Small intestine (tissue), 7 donors: ENCODE data around the gene GNB5. TPM values are rescaled to one million over a fixed set of nuclear protein-coding genes. Genes with fewer than 3 reads are reported as not detected.
A peak's percentile ranks its signal among the peaks of the same experiment; 100 is the strongest.

ENCODE experiments used
- DNase-seq, 2 donors: peaks; one replicate each; pipeline versions ENCODE4 v3.0.0 to v3.0.0-alpha.2; 2013
- FAIRE-seq: peaks from 2 replicates; lab custom pipeline; 2012; peaks lifted over from hg19 to GRCh38; lab: Jason Lieb, UNC
- H3K27ac ChIP-seq, 3 donors: one replicate each; pipeline ENCODE4 v1.5.1; 2013; ENCODE audit warnings: low read length in 2 of 3, mild to moderate bottlenecking in 2 of 3, control low read depth in 1 of 3, inconsistent platforms in 1 of 3, low read depth in 1 of 3, moderate library complexity in 1 of 3
- H3K27me3 ChIP-seq, 3 donors: one replicate each; pipeline ENCODE4 v1.6.1; 2013; ENCODE audit warnings: low read length in 3 of 3, inconsistent platforms in 1 of 3; ENCODE audit not compliant: control insufficient read depth in 3 of 3, insufficient read depth in 3 of 3
- H3K36me3 ChIP-seq, 3 donors: one replicate each; pipeline ENCODE4 v1.6.1; 2013; ENCODE audit warnings: low read length in 3 of 3, inconsistent platforms in 1 of 3, low read depth in 1 of 3, mild to moderate bottlenecking in 1 of 3, moderate library complexity in 1 of 3; ENCODE audit not compliant: control insufficient read depth in 3 of 3, insufficient read depth in 2 of 3
- H3K4me1 ChIP-seq, 3 donors: one replicate each; pipeline ENCODE4 v1.6.1; 2013; ENCODE audit warnings: low read length in 2 of 3, inconsistent platforms in 1 of 3, low read depth in 1 of 3, mild to moderate bottlenecking in 1 of 3, moderate library complexity in 1 of 3; ENCODE audit not compliant: control insufficient read depth in 3 of 3, insufficient read depth in 2 of 3
- H3K4me3 ChIP-seq, 3 donors: one replicate each; pipeline ENCODE4 v1.5.1; 2013; ENCODE audit warnings: low read length in 3 of 3, control low read depth in 1 of 3, inconsistent platforms in 1 of 3, low read depth in 1 of 3, mild to moderate bottlenecking in 1 of 3, moderate library complexity in 1 of 3
- H3K9me3 ChIP-seq, 2 donors: one replicate each; pipeline ENCODE4 v1.6.1; 2013; ENCODE audit warnings: low read depth in 1 of 2, low read length in 1 of 2; ENCODE audit not compliant: control insufficient read depth in 2 of 2, insufficient read depth in 1 of 2
- WGBS, 3 donors: extraction: QIAGEN DNeasy Blood & Tissue Kit; methylation state at CpG; one replicate each; pipeline ENCODE4 v1.1.7; 2013; 5-methylcytosine and 5-hydroxymethylcytosine counted together
- polyA plus RNA-seq, 4 donors: library from polyadenylated mRNA; stranded (reverse) in 3 of 4; unstranded in 1 of 4; fragments of 200-250 nt in 3 of 4; fragments of 120-200 nt in 1 of 4; gene quantifications; one replicate each; pipeline versions ENCODE4 v1.2.1 to v1.2.3, GENCODE V29; 2013
- donor health status: healthy with polysubstance abuse.
- donor health status: control.
- donor health status: control.
- donor health status: Bipolar disorder and iron deficiency.
- donor health status: healthy.

GNB5 gene
- polyA plus RNA-seq, 4 donors, result 1.3 to 10.0 (median 2.9) TPM

DNA sequence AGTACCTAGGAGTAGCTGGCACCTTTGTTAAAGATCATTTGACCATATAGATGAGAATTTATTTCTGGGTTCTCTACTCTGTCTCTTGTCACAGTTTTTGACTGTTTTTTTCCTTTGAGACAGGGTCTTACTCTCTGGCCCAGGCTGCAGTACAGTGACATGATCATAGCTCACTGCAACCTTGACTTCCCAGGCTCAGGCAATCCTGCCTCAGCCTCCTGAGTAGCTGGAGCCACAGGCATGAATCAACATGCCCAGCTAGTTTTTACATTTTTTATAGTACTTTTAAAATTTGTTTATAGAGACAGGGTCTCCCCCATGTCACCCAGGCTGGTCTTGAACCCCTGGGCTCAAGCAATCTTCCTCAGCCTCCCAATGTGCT is 123.7 kb downstream of the GNB5 start:
- peaks cover 5 to 19% (median 13%) of the 10 kb centered on the region in 3 donors for H3K4me1 ChIP-seq
- DNase-seq (no peak), FAIRE-seq (no peak)
- H3K9me3 ChIP-seq, result no peaks in the 10 kb centered on the region
- H3K36me3 ChIP-seq, result peaks cover 0 to 5% (median 5%) of the 10 kb centered on the region in 3 donors
- no peaks in the 10 kb centered on the region for H3K27me3 ChIP-seq
- no peak overlapping the region for H3K27ac ChIP-seq
- no peak overlapping the region for H3K4me3 ChIP-seq

DNA sequence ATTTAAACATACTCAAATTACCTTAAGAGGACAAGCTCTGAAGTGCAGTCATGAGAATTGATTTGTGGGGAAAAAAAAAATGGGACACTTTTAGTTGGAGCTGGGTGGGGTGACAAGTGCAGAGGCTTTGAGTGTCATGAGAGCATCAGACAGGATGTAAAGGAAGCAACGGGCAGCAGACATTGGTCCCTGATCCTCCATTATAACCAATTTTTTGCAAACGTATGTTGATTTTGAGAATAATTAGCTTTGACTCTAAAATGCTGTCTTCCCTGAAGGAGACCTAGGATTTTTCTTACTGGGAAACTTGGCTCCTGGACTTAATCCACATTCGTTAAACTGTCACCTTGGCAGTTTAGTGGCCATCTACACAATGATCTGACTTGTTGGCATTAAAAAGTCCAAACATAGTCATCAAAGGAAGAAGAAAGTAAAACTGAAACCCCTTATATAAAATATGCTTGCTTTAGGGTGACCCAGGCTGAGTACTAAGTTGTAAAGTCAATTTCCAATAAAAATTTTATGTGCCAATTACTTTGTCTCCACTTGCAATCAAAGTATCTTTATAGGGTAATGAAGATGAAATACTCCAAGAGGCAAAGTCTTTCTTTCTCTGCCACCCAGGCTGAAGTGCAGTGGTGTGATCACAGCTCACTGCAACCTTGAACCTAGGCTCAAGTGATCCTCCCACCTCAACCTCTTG is 124.2 kb downstream of the GNB5 start:
- WGBS, 3 donors, result 61 to 72% (median 65%) methylated on average over 3 of the region's 3 CpGs
- Histone ChIP-seq H3K27me3 (no peaks in the 10 kb centered on the region), H3K4me3 (no peak overlapping the region), H3K27ac (no peak overlapping the region), H3K4me1 (peaks cover 5 to 17% (median 13%) of the 10 kb centered on the region in 3 donors), H3K36me3 (peaks cover 0 to 10% (median 6%) of the 10 kb centered on the region in 3 donors), H3K9me3 (no peaks in the 10 kb centered on the region)
- DNase-seq, result peak in 1 of 2 donors; percentile 69
- no peak for FAIRE-seq

Other genes starting within 250 kb of the GNB5 start
- 10 to 100 TPM; 14.3 to 21.7 (median 20.1) TPM for gene LEO1, start 219.6 kb downstream of the GNB5 start, polyA plus RNA-seq
- 10 to 100 TPM; 15.5 to 52.8 (median 27.6) TPM for gene MAPK6, start 172.2 kb downstream of the GNB5 start, polyA plus RNA-seq
- gene BCL2L10, start 78.6 kb downstream of the GNB5 start, polyA plus RNA-seq, result 1 to 10 TPM; 3.2 to 7.4 (median 4.7) TPM
- gene MYO5C, start 104.4 kb upstream of the GNB5 start, polyA plus RNA-seq, result 10 to 100 TPM in 2 of 4 donors, 1 to 10 TPM in 2; 2.4 to 17.9 (median 6.8) TPM